ENCODE data around the gene CHPF2. TPM values are rescaled to one million over a fixed set of nuclear protein-coding genes. Genes with fewer than 3 reads are reported as not detected.

The CHPF2 gene
- polyA plus RNA-seq, 3 donors = 9.9 to 19.1 (median 10.9) TPM

- no peak overlapping the region for H3K27ac ChIP-seq (ENCODE audit: low read depth, low read length)
Measured at GRCh38 chr7:151251328-151251688, 19.0 kb downstream of the CHPF2 start.

DNA sequence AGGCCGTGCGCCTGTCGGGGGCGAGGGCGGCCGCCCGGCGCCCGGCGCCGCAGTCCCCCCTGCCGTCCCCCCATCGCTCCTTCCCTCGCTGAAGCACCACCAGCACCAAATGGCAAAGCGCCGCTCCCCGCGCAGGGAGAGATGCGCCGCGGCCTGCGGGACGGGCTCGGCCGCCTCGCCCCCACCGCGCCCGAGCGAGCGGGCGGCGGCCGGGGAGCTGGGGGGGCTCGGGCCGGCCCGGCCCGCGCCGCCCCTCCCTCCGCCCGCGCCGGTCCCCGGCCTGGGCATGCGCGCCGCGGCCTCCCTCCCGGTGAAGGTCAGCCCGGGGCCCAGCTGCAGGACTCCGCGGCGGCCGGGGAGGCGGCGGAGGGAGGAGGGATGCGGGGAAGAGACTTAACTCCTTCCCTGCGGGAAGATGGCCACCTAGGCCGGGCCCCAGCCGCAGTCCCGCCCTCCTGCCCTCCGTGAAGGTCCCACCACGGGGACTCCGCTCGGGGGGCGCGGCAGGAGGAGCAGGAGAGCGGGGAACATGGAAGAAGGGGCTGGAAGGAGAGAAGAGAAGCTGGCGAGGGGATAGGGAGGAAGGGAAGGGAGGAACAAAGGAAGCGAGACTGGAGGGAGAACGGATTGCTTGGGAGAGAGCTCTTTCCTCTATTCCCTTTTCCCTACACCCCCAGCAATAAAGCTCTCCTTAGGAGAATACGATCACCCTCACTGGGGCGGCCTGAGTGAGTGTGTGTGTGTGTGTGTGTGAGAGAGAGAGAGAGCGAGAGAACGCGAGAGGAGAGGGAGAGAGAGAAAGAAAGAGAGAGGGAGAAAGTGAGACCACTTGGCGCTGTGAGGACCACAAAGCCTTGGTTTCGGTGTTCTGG is 19.6 kb downstream of the CHPF2 start:
- peak overlapping the region; percentile 45 for H3K27ac ChIP-seq (ENCODE audit: low read depth, low read length)
- 2 to 3% (median 3%) methylated on average over 54 to 79 of the region's 79 CpGs for WGBS, 3 donors

More at GRCh38 chr7:151251328-151251688, 19.0 kb downstream of the CHPF2 start:
- WGBS, 3 donors = 5 to 6% (median 6%) methylated on average over 16 to 19 of the region's 19 CpGs

DNA sequence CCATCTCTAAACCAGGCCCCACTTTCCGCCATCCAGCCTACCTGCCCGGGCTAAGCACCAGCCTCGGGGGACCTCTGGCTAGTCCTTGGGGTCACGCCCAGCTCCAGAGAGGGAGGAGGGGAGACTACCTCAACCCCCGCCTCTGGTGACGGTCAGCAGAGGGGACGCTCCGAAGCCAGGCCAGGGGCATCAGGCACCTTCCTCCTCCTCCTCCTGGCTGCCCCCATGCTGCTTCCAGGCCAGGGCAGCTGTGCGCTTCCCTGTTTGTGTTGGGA is 20.2 kb downstream of the CHPF2 start:
- no peak overlapping the region for H3K27ac ChIP-seq (ENCODE audit: low read depth, low read length)
- 42 to 55% (median 43%) methylated on average over 9 of the region's 9 CpGs for WGBS, 3 donors

GRCh38 chr7:151252961-151253711 is 20.9 kb downstream of the CHPF2 start:
- WGBS, 3 donors = 60 to 73% (median 69%) methylated on average over 13 to 17 of the region's 17 CpGs
- H3K27ac ChIP-seq (ENCODE audit: low read depth, low read length) = no peak overlapping the region

GRCh38 chr7:151254316-151254715 is 22.0 kb downstream of the CHPF2 start:
- 66 to 79% (median 77%) methylated on average over 7 of the region's 7 CpGs for WGBS, 3 donors
- H3K27ac ChIP-seq (ENCODE audit: low read depth, low read length) = no peak overlapping the region

DNA sequence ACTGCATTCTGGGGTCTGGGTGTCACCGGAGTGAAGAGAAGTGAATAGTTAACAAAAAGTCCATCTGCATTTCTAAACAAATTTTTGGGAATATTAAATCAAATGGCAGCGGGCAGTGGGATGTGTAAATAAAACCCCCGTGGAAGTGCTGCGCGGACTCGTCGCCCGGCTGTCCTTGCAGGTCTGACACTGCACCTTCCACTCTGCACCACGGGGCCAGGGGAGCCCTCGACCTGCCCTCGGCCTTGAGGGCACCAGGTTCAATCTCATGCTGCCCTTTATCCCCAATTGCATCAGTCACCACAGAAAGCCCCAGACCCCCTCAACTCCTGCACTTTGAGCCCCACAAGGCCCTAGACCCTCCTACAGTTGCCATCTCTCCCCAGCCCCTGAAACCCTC is 22.6 kb downstream of the CHPF2 start:
- H3K27ac ChIP-seq (ENCODE audit: low read depth, low read length) = no peak overlapping the region
- WGBS, 3 donors = 81 to 89% (median 87%) methylated on average over 11 of the region's 11 CpGs

GRCh38 chr7:151255390-151255789 is 23.1 kb downstream of the CHPF2 start:
- WGBS, 3 donors = 64 to 69% (median 64%) methylated on average over 7 of the region's 7 CpGs
- H3K27ac ChIP-seq (ENCODE audit: low read depth, low read length) = no peak overlapping the region

GRCh38 chr7:151256410-151257045 is 24.2 kb downstream of the CHPF2 start:
- WGBS, 3 donors = 51 to 63% (median 56%) methylated on average over 16 of the region's 16 CpGs
- no peak overlapping the region for H3K27ac ChIP-seq (ENCODE audit: low read depth, low read length)

GRCh38 chr7:151257990-151258389 is 25.7 kb downstream of the CHPF2 start:
- no peak overlapping the region for H3K27ac ChIP-seq (ENCODE audit: low read depth, low read length)
- WGBS, 3 donors = 85 to 96% (median 92%) methylated on average over 7 of the region's 7 CpGs

- no peak overlapping the region for H3K27ac ChIP-seq (ENCODE audit: low read depth, low read length)
- 86 to 92% (median 90%) methylated on average over 11 of the region's 11 CpGs for WGBS, 3 donors
Measured at GRCh38 chr7:151260471-151260870, 28.2 kb downstream of the CHPF2 start.

GRCh38 chr7:151260883-151261282 is 28.6 kb downstream of the CHPF2 start:
- H3K27ac ChIP-seq (ENCODE audit: low read depth, low read length) = no peak overlapping the region
- 84 to 86% (median 85%) methylated on average over 8 of the region's 8 CpGs for WGBS, 3 donors

GRCh38 chr7:151261529-151261928 is 29.2 kb downstream of the CHPF2 start:
- no peak overlapping the region for H3K27ac ChIP-seq (ENCODE audit: low read depth, low read length)
- 45 to 57% (median 45%) methylated on average over 10 of the region's 10 CpGs for WGBS, 3 donors

GRCh38 chr7:151264615-151265014 is 32.3 kb downstream of the CHPF2 start:
- no peak overlapping the region for H3K27ac ChIP-seq (ENCODE audit: low read depth, low read length)
- WGBS, 3 donors = 82 to 92% (median 87%) methylated on average over 5 of the region's 5 CpGs

DNA sequence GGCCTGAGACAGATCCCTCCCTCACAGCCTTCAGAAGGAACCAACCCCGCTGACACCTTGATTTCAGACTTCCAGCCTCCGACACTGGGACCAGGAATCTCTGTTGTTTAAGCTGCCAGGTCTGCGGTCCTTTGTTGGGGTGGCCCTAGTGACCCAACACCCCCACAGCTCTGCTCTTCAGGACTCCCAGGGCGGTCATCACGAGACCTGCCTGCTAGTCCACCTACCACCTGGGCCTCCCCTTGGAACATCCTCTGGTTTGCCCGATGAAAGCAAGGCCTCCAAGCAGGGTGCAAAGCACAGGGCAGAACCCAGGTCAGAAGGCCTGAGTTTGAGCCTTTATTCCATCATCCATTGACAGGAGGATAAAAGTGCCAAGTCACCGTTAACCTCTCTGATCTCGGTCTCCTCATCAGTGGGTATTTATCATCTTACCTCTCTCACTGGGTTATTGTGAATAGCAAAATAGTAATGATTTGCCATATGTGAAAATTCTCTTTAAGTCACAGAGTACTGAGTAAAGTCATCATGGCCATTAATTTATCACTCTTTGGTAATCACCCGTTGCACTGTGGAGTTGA is 33.2 kb downstream of the CHPF2 start:
- no peak overlapping the region for H3K27ac ChIP-seq (ENCODE audit: low read depth, low read length)
- WGBS, 3 donors = 81 to 94% (median 91%) methylated on average over 9 of the region's 9 CpGs

DNA sequence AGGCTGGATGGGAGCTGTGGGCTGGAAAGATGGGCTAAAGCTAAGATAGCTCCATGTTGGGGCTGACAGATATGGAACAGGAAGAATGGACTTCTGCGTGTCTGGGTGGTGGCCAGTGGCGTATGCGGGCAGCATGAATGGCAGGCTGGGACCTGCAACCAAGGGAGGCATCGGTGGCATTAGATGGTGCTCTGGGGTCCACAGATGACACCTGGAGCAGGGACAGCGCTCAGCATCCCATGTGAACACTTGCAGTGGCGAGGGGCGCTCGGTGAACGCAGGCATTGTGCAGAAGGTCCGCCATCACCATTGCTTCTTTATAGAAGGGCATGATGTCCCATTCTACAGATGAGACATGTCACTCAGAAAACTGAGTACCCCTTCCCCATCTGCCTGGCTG is 37.2 kb downstream of the CHPF2 start:
- WGBS, 3 donors = 88 to 94% (median 93%) methylated on average over 10 of the region's 10 CpGs
- no peak overlapping the region for H3K27ac ChIP-seq (ENCODE audit: low read depth, low read length)

DNA sequence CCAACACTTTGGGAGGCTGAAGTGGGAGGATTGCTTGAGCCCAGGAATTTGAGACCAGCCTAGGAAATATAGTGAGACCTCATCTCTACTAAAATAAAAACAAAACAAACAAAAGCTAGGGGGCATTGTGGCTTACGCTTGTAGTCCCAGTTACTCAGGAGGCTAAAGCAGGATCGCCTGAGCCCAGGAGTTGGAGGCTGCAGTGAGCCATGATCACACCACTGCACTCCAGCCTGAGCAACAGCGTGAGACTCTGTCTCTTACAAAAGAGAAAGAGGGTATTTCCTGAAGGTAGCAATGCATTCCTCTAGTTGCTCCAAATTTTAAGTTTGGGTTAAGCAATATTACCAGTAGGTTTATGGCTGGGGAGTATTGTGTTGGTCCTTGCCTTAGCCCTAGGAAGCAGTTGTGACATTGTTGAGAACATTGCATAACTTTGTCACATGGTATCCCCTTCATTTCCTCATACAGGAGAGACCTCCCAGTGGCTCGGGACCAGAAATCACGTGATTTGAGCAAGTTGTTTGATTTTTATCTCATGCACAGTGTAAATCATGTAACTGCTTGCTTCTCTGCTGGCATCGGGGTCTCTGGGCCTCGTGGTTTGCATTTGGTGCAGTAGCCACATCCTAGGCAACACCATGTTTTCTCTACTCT is 39.5 kb downstream of the CHPF2 start:
- 27 to 56% (median 40%) methylated on average over 7 of the region's 7 CpGs for WGBS, 3 donors
- H3K27ac ChIP-seq (ENCODE audit: low read depth, low read length) = peak overlapping the region; percentile 21

DNA sequence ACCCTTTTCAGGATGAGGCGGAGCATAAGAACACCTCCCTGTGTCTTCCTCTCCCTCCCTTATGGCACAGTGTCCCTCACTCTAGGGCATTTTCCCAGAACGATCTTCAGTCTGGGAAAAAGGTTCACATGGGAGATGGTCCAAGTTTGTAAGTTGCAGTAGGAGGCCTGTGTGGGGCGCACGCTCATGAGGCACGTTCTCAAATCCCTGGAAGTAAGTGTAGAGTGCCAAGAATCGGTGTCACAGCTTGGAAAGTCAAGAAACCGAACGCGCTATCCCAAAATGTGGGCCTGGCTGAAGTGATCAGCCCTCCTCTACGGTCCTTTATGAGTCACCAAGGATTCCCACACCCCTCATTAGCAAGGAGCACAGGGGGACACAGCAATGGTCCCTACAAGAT is 40.1 kb downstream of the CHPF2 start:
- 60 to 70% (median 67%) methylated on average over 10 of the region's 10 CpGs for WGBS, 3 donors
- H3K27ac ChIP-seq (ENCODE audit: low read depth, low read length) = peak overlapping the region; percentile 21

DNA sequence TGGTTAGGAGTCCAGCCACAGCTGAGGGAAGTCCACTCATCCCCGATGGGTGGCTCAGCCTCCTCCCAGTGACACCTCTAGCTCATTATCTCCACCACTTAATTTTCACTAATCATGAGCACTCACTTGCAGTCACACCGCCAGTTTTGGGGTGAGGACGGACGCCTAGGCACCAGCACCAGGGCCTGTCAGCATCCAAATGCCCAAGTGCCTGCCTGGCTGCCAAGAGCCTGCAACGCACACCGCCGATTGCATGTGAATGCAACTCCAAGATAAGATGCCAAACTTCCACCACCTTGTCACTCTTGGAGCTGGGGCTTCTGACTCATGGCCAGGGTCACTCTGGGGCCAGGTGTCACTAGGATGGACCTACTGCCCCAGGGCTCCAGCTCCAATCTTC is 40.6 kb downstream of the CHPF2 start:
- H3K27ac ChIP-seq (ENCODE audit: low read depth, low read length) = no peak overlapping the region
- 78 to 87% (median 80%) methylated on average over 7 of the region's 7 CpGs for whole genome bisulfite sequencing, 3 donors

Measured in adipose tissue (tissue), 3 donors.